ELR (cell line): ENCODE results near the gene CACNA2D3.

Experiments
- DNase-seq: peaks from one replicate; pipeline ENCODE4 v3.0.0-alpha.2; 2015; ENCODE audit warnings: low read depth

The CACNA2D3 gene

GRCh38 chr3:54801977-54802376 is 679.6 kb downstream of the CACNA2D3 start:
- no peak for DNase-seq

- no peak for DNase-seq
These were observed 688.0 kb downstream of the CACNA2D3 start for GRCh38 chr3:54810401-54810800.

GRCh38 chr3:54814224-54814623 is 691.9 kb downstream of the CACNA2D3 start:
- DNase-seq = no peak

- no peak for DNase-seq
These were observed 695.3 kb downstream of the CACNA2D3 start for GRCh38 chr3:54817628-54818027.

GRCh38 chr3:54818486-54818885 is 696.1 kb downstream of the CACNA2D3 start:
- no peak for DNase-seq

- no peak for DNase-seq
These were observed 696.6 kb downstream of the CACNA2D3 start for GRCh38 chr3:54818942-54819341.

- DNase-seq = no peak
These were observed 697.6 kb downstream of the CACNA2D3 start for GRCh38 chr3:54819946-54820345.

- DNase-seq = peak; percentile 13
These were observed 699.9 kb downstream of the CACNA2D3 start for GRCh38 chr3:54822206-54822605.

- DNase-seq = peak; percentile 10
These were observed 703.9 kb downstream of the CACNA2D3 start for GRCh38 chr3:54826251-54826691.

GRCh38 chr3:54827056-54827687 is 704.8 kb downstream of the CACNA2D3 start:
- DNase-seq = no peak

- no peak for DNase-seq
These were observed 705.4 kb downstream of the CACNA2D3 start for GRCh38 chr3:54827776-54828175.

- peak; percentile 43 for DNase-seq
These were observed 708.3 kb downstream of the CACNA2D3 start for GRCh38 chr3:54830658-54831057.

- DNase-seq = no peak
These were observed 708.8 kb downstream of the CACNA2D3 start for GRCh38 chr3:54831112-54831511.

GRCh38 chr3:54832876-54833275 is 710.5 kb downstream of the CACNA2D3 start:
- no peak for DNase-seq

GRCh38 chr3:54835701-54836100 is 713.3 kb downstream of the CACNA2D3 start:
- DNase-seq = no peak

GRCh38 chr3:54836871-54837270 is 714.5 kb downstream of the CACNA2D3 start:
- DNase-seq = no peak

- peak; percentile 48 for DNase-seq
These were observed 715.6 kb downstream of the CACNA2D3 start for GRCh38 chr3:54837964-54838363.

- no peak for DNase-seq
These were observed 719.1 kb downstream of the CACNA2D3 start for GRCh38 chr3:54841471-54841870.

- DNase-seq = no peak
These were observed 721.0 kb downstream of the CACNA2D3 start for GRCh38 chr3:54843352-54843751.

GRCh38 chr3:54844211-54844610 is 721.9 kb downstream of the CACNA2D3 start:
- no peak for DNase-seq

GRCh38 chr3:54845011-54845410 is 722.7 kb downstream of the CACNA2D3 start:
- no peak for DNase-seq

GRCh38 chr3:54845551-54845950 is 723.2 kb downstream of the CACNA2D3 start:
- DNase-seq = no peak

GRCh38 chr3:54846119-54846518 is 723.8 kb downstream of the CACNA2D3 start:
- DNase-seq = no peak

- DNase-seq = no peak
These were observed 725.0 kb downstream of the CACNA2D3 start for GRCh38 chr3:54847361-54847760.
